BLaER1 treated with 17β-estradiol and CSF1 and Interleukin-3, amounts not matched to agents 10 nM and 100 nM (cell line): ENCODE measurements around the gene CTRB1.

ENCODE experiments used
- H3K27ac ChIP-seq, 11 experiments: shearing (Covaris generic); formaldehyde crosslinking; 2 replicates each; pipeline ENCODE4 v1.8.1; 2022
- H3K27me3 ChIP-seq, 11 experiments: shearing (Covaris generic); formaldehyde crosslinking; 2 replicates each; pipeline ENCODE4 v1.8.1; 2022
- H3K36me3 ChIP-seq, 11 experiments: shearing (Covaris generic); formaldehyde crosslinking; 2 replicates each; pipeline ENCODE4 v1.8.1; 2022
- H3K4me1 ChIP-seq, 10 experiments: shearing (Covaris generic); formaldehyde crosslinking; 2 replicates each; pipeline ENCODE4 v1.8.1; 2022
- H3K4me2 ChIP-seq, 11 experiments: shearing (Covaris generic); formaldehyde crosslinking; 2 replicates each; pipeline ENCODE4 v1.8.1; 2022
- H3K4me3 ChIP-seq, 10 experiments: shearing (Covaris generic); formaldehyde crosslinking; 2 replicates each; pipeline ENCODE4 v1.8.1; 2022
- H3K9ac ChIP-seq, 11 experiments: shearing (Covaris generic); formaldehyde crosslinking; 2 replicates each; pipeline ENCODE4 v1.8.1; 2022
- H3K9me3 ChIP-seq, 11 experiments: shearing (Covaris generic); formaldehyde crosslinking; replicated peaks in 1 of 11; 2 replicates each; pipeline ENCODE4 v1.8.1; 2022
- H4K20me1 ChIP-seq, 11 experiments: shearing (Covaris generic); formaldehyde crosslinking; 2 replicates each; pipeline ENCODE4 v1.8.1; 2022
- Cebpa-rat ChIP-seq, 11 experiments: shearing (Covaris generic); IDR thresholded peaks; 2 replicates each; pipeline ENCODE4 v1.8.1; 2022

CTRB1 gene

GRCh38 chr16:75251280-75252048 lies 32.7 kb downstream of the CTRB1 start, which contains the start of gene BCAR1:
BCAR1 (minus strand) TSS chr16:75251624; CDS start chr16:75251482, 142 bp downstream.
- TF ChIP-seq Cebpa-rat (IDR thresholded peaks at IDR 0.05), result no peak
- Histone ChIP-seq H3K9me3 (no peaks in the 10 kb centered on the region), H3K9ac (peak within 1 kb of the TSS in 9 of 11 experiments; percentile 15 to 70 (median 48); a peak in 15 of 22 replicates), H3K4me2 (peak within 1 kb of the TSS; percentile 85 to 100 (median 98)), H3K27ac (no peak within 1 kb of the TSS), H3K4me1 (peaks cover 13 to 25% (median 20%) of the 10 kb centered on the region in 10 experiments), H3K36me3 (no peaks in the 10 kb centered on the region), H4K20me1 (peaks cover 11 to 100% (median 76%) of the 10 kb centered on the region in 11 experiments; a peak in 21 of 22 replicates), H3K4me3 (peak within 1 kb of the TSS; percentile 42 to 70 (median 60)), H3K27me3 (peaks cover 72 to 100% (median 86%) of the 10 kb centered on the region in 11 experiments)

GRCh38 chr16:75252049-75252864 lies 33.5 kb downstream of the CTRB1 start:
- peaks cover 11 to 100% (median 76%) of the 10 kb centered on the region in 11 experiments; a peak in 21 of 22 replicates for H4K20me1 ChIP-seq
- H3K36me3 ChIP-seq, result no peaks in the 10 kb centered on the region
- peak overlapping the region in 3 of 11 experiments; percentile 95 to 100 (median 98); a peak in 1 of 22 replicates for H3K4me2 ChIP-seq
- H3K4me1 ChIP-seq, result peaks cover 13 to 25% (median 20%) of the 10 kb centered on the region in 10 experiments
- H3K27ac ChIP-seq, result no peak overlapping the region
- no peak overlapping the region for H3K4me3 ChIP-seq
- no peaks in the 10 kb centered on the region for H3K9me3 ChIP-seq
- H3K9ac ChIP-seq, result no peak overlapping the region
- TF ChIP-seq Cebpa-rat (IDR thresholded peaks at IDR 0.05), result no peak
- H3K27me3 ChIP-seq, result peaks cover 71 to 100% (median 78%) of the 10 kb centered on the region in 11 experiments

- no peak overlapping the region for H3K4me2 ChIP-seq
- H3K9me3 ChIP-seq, result no peaks in the 10 kb centered on the region
- no peak for TF ChIP-seq Cebpa-rat (IDR thresholded peaks at IDR 0.05)
- peaks cover 13 to 22% (median 16%) of the 10 kb centered on the region in 10 experiments for H3K4me1 ChIP-seq
- H3K27me3 ChIP-seq, result peaks cover 61 to 100% (median 69%) of the 10 kb centered on the region in 11 experiments
- H3K36me3 ChIP-seq, result no peaks in the 10 kb centered on the region
- H3K9ac ChIP-seq, result no peak overlapping the region
- no peak overlapping the region for H3K4me3 ChIP-seq
- H3K27ac ChIP-seq, result no peak overlapping the region
- H4K20me1 ChIP-seq, result peaks cover 11 to 100% (median 66%) of the 10 kb centered on the region in 11 experiments; a peak in 21 of 22 replicates
These were observed 34.4 kb downstream of the CTRB1 start for GRCh38 chr16:75252946-75253911.

- peaks cover 12 to 17% (median 14%) of the 10 kb centered on the region in 10 experiments for H3K4me1 ChIP-seq
- no peak overlapping the region for H3K9ac ChIP-seq
- peaks cover 50 to 100% (median 57%) of the 10 kb centered on the region in 11 experiments for H3K27me3 ChIP-seq
- H4K20me1 ChIP-seq, result peaks cover 11 to 99% (median 54%) of the 10 kb centered on the region in 11 experiments; a peak in 21 of 22 replicates
- no peaks in the 10 kb centered on the region for H3K36me3 ChIP-seq
- H3K4me2 ChIP-seq, result no peak overlapping the region
- no peaks in the 10 kb centered on the region for H3K9me3 ChIP-seq
- no peak overlapping the region for H3K4me3 ChIP-seq
- TF ChIP-seq Cebpa-rat (IDR thresholded peaks at IDR 0.05), result no peak
- no peak overlapping the region for H3K27ac ChIP-seq
These were observed 35.6 kb downstream of the CTRB1 start for GRCh38 chr16:75254359-75254837.

GRCh38 chr16:75256059-75256571 lies 37.3 kb downstream of the CTRB1 start:
- TF ChIP-seq Cebpa-rat (IDR thresholded peaks at IDR 0.05), result no peak
- H3K9ac ChIP-seq, result no peak overlapping the region

GRCh38 chr16:75256696-75257343 lies 38.0 kb downstream of the CTRB1 start:
- H3K4me1 ChIP-seq, result peaks cover 0 to 4% (median 0%) of the 10 kb centered on the region in 10 experiments; a peak in 2 of 20 replicates
- no peak overlapping the region for H3K4me3 ChIP-seq
- no peak overlapping the region for H3K27ac ChIP-seq
- no peaks in the 10 kb centered on the region for H3K36me3 ChIP-seq
- H3K9me3 ChIP-seq, result no peaks in the 10 kb centered on the region
- H3K4me2 ChIP-seq, result no peak overlapping the region
- H3K9ac ChIP-seq, result no peak overlapping the region
- peaks cover 0 to 95% (median 32%) of the 10 kb centered on the region in 11 experiments; a peak in 17 of 22 replicates for H4K20me1 ChIP-seq
- H3K27me3 ChIP-seq, result peaks cover 26 to 100% (median 33%) of the 10 kb centered on the region in 11 experiments
- TF ChIP-seq Cebpa-rat (IDR thresholded peaks at IDR 0.05), result no peak

More at GRCh38 chr16:75256059-75256571, 37.3 kb downstream of the CTRB1 start:
- Histone ChIP-seq H3K4me2 (no peak overlapping the region), H3K4me3 (no peak overlapping the region), H3K9me3 (no peaks in the 10 kb centered on the region), H4K20me1 (peaks cover 1 to 95% (median 37%) of the 10 kb centered on the region in 11 experiments; a peak in 21 of 22 replicates), H3K27me3 (peaks cover 33 to 100% (median 40%) of the 10 kb centered on the region in 11 experiments), H3K27ac (no peak overlapping the region), H3K4me1 (peaks cover 3 to 8% (median 4%) of the 10 kb centered on the region in 10 experiments; a peak in 19 of 20 replicates), H3K36me3 (no peaks in the 10 kb centered on the region)

GRCh38 chr16:75257886-75258806 lies 39.4 kb downstream of the CTRB1 start:
- Histone ChIP-seq H3K4me1 (peaks cover 0 to 4% (median 0%) of the 10 kb centered on the region in 10 experiments; a peak in 2 of 20 replicates), H3K36me3 (no peaks in the 10 kb centered on the region), H4K20me1 (peaks cover 0 to 95% (median 29%) of the 10 kb centered on the region in 11 experiments; a peak in 17 of 22 replicates), H3K9me3 (no peaks in the 10 kb centered on the region), H3K9ac (no peak overlapping the region), H3K4me2 (no peak overlapping the region), H3K27me3 (peaks cover 21 to 100% (median 30%) of the 10 kb centered on the region in 11 experiments), H3K4me3 (no peak overlapping the region), H3K27ac (no peak overlapping the region)
- TF ChIP-seq Cebpa-rat (IDR thresholded peaks at IDR 0.05), result no peak
